Measurements from ENCODE around the gene CCRL2. TPM values are rescaled to one million over a fixed set of nuclear protein-coding genes. Genes with fewer than 3 reads are reported as not detected.
"Not testable (repeated sequence)": the region's sequence is repeated elsewhere in the genome, so short reads cannot be mapped to it uniquely, and the experiment has no call there.

The CCRL2 gene
- total RNA-seq, 1 donor from 2014 or later = 1.3 TPM

DNA sequence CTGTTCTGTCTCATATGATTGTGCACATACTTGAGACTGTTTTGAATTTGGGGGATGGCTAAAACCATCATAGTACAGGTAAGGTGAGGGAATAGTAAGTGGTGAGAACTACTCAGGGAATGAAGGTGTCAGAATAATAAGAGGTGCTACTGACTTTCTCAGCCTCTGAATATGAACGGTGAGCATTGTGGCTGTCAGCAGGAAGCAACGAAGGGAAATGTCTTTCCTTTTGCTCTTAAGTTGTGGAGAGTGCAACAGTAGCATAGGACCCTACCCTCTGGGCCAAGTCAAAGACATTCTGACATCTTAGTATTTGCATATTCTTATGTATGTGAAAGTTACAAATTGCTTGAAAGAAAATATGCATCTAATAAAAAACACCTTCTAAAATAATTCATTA lies 31.2 kb upstream of the CCRL2 start:
- intact Hi-C loops (cut with DNase I) = no loop called here
- no peak for DNase-seq (ENCODE audit: low spot score)

DNA sequence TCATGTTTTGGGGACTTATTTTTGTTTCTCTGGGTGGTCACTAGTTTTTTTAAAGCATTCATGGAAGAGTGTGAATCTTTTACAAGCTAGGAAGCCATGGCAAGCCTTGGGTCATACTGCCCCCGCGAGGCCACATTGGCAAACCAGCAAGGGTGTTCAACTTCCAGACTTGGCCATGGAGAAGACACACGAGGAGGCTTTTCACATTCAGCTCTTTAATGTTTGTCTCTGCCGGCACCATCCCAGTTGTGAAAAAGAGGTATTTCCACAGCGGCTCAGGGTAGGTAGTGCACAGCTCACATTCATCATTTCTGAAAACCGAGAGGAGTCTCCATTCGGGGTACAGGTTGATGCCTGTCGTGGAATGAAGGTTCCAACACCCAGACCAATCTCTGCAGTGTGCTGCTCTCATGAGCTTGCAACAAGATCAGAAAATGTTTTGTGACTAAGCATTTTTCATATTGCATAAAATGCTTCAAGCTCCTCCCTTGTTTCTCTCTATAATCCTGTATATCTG lies 28.6 kb upstream of the CCRL2 start:
- intact Hi-C loops (cut with DNase I) = no loop called here
- peak; percentile 83 for DNase-seq (ENCODE audit: low spot score)

DNA sequence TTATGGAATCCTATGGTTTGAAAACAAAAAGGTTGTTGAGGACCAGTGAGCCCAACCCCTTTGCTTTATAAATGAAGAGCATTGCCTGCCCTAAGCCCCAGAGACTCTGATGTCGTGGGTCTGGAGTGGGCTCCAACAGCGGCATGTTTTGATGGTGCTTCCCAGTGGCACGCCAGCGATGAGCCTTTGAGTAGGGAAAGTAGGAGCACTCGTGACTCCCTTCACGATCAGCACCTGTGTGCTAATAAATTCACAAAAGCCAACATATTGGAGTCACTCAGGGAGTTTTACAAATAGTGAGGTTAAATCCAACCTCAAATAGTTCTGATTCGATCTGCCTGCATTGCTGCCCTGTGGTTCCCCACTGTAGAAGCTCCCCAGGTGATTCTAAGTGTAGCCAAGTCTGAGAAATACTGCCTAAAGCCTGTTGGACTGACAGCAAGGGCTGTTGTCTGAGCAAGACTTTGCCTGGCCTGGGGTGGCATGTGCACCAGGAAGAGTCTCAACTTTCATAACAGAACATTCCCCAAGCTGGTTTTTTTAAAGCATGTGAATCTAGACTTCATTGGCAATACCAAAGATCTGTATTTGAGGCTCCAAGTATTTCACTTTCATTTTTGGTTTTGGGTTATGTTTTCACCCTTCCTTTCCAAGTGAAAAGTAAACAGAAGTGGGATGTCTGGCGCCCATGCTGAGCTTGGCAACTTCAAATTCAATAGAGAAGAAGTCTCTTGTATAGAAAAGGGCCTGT lies 26.4 kb upstream of the CCRL2 start:
- no peak for DNase-seq (ENCODE audit: low spot score)
- intact Hi-C loops (cut with DNase I) = no loop called here

DNA sequence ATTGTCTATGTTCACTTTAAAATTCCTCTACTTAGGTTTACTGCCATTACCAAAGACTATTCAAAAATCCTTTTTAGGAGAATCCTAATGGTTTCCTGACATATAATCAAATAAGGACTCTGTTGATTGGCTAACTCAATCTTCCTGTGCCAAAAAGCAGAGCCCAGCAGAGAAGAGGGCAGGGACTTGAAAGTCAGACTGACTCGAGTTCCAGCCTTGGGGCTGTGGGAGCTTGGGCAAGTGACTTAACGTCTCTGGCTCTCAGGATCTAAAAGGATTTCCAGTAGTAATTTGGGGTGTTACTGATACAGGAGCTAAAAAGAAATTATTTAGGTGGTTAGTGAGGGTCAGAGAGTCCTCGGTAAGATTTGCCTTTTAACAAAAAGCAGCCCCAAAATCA lies 25.4 kb upstream of the CCRL2 start:
- no peak for DNase-seq (ENCODE audit: low spot score)
- intact Hi-C loops (cut with DNase I) = no loop called here

DNA sequence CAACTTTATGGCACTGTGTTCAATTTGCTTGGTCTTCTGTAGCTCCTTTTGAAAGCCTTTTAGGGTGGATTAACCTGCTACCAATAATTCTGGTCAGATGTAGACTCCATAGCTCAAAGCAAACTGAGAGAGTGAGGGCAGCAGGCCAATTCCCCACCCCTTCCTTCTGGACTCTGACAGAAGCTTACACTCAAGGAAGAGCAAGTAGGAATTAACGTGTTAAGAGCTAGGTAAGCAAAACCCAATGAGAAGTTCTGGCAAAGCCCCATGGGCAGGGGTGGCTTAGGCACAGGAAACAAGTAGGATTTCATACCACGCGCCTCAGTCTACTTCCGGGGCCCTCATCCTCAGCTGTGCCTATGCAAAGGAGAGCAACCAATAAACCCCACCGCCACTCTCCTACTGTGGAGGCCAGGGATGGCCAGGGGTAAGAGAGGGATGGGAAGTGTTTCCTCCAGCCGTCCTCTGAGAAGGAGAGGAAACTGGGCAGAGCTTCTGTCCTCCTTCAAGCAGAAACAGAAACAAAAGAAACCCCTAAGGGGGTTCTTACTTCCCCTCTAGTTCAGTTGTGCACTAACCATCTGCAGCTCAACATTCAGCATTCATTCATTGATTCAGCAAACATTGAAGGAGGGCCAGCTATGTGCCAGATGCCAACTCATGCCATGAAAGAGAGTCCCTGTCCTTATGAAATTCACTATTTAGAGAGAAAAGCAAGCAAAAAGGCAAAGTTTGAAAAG lies 23.7 kb upstream of the CCRL2 start:
- DNase-seq (ENCODE audit: low spot score) = no peak
- intact Hi-C loops (cut with DNase I) = no loop called here

DNA sequence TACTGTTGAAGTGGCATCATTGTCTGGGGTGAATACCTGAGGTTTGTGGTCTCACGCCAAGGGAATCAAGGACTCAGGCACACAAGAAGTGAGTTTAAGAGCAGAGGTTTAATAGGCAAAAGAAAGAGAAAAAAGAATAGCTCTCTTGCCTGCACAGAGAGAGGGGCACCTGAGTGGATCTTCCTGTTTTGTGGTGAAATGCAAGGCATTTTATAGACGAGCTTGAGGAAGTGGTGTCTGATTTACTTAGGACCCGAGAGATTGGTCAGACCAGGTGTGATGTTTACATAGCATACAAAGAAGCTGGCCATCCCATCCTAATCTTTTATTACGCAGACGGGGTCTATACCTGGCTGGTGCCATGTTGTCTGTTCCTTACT lies 23.1 kb upstream of the CCRL2 start:
- intact Hi-C loops (cut with DNase I) = no loop called here
- DNase-seq (ENCODE audit: low spot score) = no peak

DNA sequence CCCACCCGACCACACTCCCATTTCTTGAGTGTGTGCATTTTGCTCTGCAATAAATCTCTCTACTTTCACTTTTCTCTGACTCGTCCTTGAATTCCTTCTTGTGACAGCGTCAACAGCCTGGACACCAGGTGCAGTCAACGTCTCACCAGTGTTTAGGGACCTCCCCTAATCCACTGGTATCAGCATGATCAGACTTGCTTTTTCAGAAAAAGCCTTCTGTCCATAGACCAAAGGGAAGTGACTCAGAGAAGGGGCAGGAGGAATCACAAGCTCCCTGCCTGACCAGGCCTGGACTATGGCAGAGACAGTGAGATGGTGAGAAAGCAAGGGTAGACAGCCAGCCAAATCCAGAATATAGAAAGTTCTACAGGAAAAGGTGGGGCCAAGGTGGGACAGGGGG lies 20.9 kb upstream of the CCRL2 start:
- no peak for DNase-seq (ENCODE audit: low spot score)

DNA sequence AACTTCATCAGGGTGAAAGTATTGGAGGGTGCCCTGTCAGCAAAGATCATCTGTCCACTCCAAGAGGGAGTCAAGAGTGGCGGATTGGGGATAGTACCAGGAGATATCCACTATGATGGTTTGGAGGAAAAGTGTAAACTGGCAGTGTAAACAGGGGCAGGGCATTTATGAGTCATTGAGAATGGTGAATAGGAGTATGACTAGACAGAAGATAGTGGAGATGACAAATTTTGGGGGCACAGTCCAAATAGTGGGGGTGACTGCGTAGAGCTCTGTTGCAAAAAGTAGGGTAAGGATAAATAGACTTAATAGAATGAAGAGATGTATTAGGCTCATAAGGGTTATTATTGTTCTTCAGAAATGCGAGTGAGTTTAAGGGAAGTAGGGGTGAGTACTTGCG lies 18.2 kb upstream of the CCRL2 start:
- intact Hi-C loops (cut with DNase I); DNase-seq (ENCODE audit: low spot score): not testable (repeated sequence)

More for the DNA sequence above, 20.9 kb upstream of the CCRL2 start:
- intact Hi-C loops (cut with DNase I) = no loop called here

DNA sequence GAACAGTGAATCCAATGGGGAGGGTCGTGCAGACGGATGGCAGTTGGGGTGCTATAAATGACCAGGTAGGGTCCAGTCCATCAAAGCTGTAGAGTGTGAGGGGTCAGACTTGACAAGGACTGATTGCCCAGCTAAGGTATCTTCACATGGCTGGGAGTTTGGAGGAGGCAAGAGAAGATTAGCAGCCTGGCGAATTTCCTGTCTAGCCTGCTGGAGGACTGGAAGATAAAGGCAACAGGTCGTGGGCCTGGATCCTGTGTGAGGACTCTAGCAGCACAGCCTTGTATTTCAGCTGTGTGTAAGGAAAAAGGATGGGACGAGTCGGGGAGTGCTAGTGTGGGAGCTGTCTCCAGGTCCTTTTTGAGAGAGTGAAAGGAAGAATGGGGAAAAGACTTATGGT lies 17.8 kb upstream of the CCRL2 start:
- intact Hi-C loops (cut with DNase I) = no loop called here
- no peak for DNase-seq (ENCODE audit: low spot score)

DNA sequence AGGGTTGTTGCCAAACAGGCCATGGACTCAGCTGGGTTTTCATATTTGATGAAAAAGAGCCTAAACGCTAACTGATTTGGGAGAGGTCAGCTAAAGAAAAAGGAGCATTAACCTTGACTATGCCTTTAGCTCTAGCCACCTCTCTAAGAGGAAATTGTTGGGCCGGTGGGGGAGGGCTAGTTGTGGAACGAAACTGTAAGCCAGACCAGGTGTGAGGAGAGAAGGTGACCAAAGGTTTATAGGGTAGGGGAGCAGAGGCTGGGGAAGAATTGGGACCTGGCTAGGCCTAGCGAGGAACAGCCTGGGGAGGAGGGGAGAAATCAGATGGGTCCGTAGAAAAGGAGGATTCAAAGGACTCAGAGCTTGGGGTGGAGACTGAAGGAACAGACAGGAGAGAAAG lies 15.5 kb upstream of the CCRL2 start:
- intact Hi-C loops (cut with DNase I) = not testable (repeated sequence)

DNA sequence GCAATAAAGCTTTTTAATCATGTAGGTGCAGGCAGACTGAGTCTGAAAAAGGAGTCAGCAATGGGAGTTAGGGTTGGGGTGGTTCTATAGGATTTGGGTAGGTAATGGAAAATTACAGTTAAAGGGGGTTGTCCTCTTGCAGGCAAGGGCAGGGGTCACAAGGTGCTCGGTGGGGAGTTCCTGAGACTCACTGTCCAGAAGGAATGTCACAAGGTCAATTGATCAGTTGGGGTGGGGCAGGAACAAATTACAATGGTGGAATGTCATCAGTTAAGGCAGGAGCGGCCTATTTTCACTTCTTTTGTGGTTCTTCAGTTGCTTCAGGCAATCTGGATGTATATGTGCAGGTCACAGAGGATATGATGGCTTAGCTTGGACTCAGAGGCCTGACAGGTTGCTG lies 14.0 kb upstream of the CCRL2 start:
- DNase-seq (ENCODE audit: low spot score) = no peak
- intact Hi-C loops (cut with DNase I) = no loop called here

More for the DNA sequence above, 15.5 kb upstream of the CCRL2 start:
- DNase-seq (ENCODE audit: low spot score) = not testable (repeated sequence)

DNA sequence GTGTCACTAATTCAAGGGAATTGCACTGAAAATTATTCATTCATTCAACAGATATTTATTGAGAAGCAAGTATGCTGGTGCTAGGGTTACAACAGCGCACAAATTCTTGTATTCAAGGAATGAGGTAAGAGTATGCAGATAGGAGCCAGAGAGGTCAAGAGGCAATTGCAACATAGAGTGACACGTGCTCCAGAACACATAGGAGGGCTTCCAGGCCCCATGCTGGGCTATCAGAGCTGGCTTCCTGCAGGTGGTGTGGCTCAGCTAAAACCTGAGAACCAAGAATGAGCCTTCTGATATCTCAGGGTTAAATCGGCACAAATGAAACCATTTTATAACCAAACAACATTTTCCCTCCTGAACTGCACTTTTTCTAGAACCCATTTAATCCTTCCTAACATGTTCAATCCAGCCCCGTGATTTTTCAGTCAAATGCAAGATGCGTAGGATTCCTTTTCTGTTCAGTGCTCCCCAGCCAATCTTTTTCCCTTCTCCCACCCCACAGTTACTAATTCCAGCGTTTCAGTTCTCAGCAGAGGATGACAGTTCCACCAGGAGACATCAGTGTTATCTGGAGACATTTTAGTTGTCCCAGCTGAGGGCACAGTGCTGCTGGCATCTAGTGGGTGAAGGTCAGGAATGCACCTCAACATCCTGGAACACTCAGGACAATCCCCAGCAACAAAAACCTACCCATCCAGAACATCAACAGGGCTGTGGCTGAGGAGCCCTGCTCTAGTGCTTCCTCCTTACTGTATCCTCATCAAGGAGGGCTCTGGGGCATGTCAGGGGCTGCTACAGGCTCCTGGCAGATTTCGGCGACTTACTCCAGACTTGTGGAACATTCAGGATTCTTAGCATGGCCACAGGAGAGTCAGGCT lies 13.3 kb upstream of the CCRL2 start:
- DNase-seq (ENCODE audit: low spot score) = no peak
- intact Hi-C loops (cut with DNase I) = no loop called here

DNA sequence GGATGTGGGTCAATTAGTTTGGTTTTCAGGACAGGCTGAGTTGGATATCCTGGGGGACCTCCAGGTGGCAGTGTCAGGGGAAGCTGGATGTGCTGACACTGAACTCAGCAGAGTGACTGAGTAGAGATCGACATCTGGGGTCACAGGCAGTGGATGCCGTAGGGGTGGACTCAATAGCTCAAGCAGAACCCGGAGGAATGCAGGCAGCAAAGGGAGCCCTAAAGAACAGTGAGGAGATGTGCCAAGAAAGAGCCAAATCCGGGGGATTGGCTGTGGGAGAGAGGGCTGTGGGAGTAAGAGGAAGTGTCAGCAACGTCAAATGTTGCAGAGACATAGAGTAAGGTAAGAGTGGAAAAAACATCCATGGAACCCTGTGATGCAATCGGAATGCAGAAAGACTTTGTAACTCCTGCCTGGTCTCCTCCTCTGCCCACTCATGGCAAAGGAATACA lies 11.8 kb upstream of the CCRL2 start:
- intact Hi-C loops (cut with DNase I) = no loop called here
- no peak for DNase-seq (ENCODE audit: low spot score)

DNA sequence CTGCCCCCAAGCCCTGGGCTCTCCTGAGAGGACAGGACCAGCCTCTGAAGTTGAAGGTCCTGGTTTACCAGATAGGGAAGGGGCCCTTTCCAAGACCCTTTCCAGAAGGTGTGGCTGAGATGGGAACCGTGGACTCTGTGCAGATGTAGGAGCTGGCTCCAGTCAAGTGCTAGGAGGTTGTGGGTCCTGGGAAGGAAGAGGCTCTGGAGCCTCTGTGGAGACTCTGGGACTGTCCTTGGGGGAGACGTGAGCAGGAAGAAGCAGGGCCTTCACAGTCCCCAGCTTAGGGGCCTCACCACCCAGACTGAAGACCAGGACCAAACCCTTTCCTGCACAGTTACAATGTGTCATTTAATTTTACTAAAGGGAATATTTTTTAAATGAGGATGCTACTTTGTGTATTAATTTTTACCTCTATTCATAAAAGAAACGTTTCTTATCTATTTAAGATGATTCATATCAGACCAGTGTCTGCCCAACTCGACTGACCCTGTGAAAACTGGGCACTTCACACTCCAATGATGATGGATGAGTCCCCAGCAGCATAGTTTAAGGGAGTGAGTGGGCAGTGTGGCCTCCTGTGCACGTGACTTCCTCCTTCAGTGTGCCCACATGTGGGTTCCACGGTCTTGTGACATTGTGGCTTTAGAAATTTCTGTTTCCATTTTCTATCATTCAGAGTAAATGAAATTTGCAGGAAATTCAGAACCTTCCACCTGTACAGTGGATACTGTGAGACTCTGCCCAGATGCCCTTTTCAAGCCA lies 11.1 kb upstream of the CCRL2 start:
- intact Hi-C loops (cut with DNase I) = no loop called here
- DNase-seq (ENCODE audit: low spot score) = no peak

DNA sequence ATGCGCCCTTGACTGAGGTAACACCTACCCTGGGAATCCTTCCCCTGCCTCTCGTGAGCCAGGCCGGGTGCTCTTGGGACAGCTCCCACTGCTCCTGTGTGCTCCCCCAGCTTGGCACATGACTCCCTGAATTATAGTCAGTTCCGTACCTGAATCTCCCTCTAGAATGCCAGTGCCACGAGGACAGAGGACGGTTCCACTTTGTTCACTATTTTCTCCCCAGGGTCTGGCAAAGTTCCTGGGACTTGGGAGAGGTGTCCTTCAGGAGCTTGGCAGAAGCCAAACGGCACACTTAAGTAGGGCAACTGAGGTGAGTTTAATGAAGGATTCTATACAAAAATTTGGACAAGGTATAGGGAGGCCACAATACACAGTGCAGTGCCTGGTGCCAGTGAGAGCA lies 9.9 kb upstream of the CCRL2 start:
- no peak for DNase-seq (ENCODE audit: low spot score)
- intact Hi-C loops (cut with DNase I) = no loop called here

DNA sequence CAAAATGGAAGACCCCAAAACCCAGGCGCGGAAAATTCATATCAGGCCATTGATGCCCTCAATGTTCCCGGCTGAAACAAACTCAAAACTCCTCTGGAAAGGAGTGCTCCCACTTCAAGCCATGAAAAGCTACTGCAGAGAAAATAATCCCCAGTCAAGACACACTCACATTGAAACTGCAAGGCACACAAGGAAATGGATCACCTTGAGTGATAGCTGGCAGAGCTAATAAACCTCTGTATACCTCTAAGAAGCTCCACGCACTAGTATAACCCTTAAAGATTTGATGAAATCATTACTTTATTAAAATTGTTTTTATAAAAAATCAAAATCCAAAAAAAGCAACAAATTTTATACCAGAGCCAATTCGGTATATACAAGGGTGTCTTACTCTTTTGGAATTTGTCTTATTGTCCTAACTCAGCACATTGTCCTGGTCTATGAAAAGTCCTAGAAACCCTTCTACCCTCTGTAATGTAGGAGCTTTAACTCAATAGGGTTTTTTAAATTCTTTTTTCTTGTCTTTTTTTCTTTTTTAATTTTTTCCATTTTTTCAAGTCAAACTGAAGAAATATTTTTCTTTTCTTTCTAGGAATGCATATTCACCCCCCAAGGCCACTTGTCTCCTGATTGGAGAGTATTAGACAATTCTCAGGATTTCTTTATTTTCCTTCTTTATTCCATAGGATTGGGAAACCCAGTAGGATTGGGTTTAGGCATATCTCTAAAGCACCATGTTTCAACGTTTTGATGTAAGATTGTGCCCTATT lies 8.7 kb upstream of the CCRL2 start:
- intact Hi-C loops (cut with DNase I) = no loop called here
- DNase-seq (ENCODE audit: low spot score) = no peak

DNA sequence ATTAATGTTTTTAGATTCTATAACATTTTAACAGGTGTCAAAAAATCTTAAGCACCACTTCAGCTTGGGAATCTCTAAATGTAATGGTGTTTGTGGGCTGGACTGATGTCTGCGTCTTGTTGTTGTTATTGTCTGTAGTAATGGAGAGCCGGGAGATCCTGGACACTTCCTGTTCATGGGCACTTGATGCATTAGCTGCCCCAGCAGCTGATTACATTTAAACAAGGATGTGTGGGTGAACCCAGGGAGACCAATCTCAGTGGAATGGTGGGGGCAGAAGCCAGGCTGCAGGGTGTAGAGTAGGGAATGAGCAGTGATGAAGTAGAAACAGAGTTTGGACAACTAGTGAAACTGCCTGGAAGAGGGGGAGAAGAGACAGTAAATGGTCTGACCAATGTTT lies 8.0 kb upstream of the CCRL2 start:
- no peak for DNase-seq (ENCODE audit: low spot score)
- intact Hi-C loops (cut with DNase I) = no loop called here

DNA sequence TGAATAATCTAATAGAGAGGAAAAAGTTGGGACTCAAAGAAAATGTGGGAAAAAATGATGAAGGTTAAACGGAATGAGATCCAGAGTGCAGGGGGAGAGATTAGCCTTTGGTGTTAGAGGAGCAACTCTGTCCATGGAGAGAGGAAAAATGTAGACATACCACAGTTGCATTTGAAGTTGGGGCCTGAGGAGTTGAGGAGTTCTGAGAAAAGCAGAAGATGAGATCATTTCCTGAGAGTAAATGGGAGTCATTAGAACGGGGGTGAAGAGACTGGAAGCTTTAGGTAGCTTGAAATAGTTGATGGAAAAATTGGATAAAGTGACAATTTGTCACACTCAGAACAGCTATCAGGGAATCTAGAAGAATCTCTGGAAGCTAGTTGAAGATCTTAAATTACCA lies 7.5 kb upstream of the CCRL2 start:
- intact Hi-C loops (cut with DNase I) = no loop called here
- no peak for DNase-seq (ENCODE audit: low spot score)

Measured in cardiac septum (tissue), 1 donor.